HEK293T (cell line): ENCODE measurements around the gene NMUR1.

Experiments
- CTCF ChIA-PET: fragments of 350-600 bp; formaldehyde crosslinking; extraction: SDS; loops from one replicate; lab custom pipeline; 2021; ENCODE audit warnings: antibody characterized with exemption, inconsistent platforms; lab: Yijun Ruan, JAX
- POLR2A ChIA-PET: fragments of 350-600 bp; formaldehyde crosslinking; extraction: SDS; loops from one replicate; lab custom pipeline; 2020; ENCODE audit warnings: antibody characterized with exemption, inconsistent platforms; lab: Yijun Ruan, JAX
- DNase-seq: peaks from one replicate; pipeline ENCODE4 v3.0.0; 2012; ENCODE audit warnings: mixed read lengths; ENCODE audit errors: extremely low spot score
- ARNT ChIP-seq: fragments of 450-650 bp; IDR thresholded peaks from 2 replicates; pipeline ENCODE4 v1.6.1; 2017; ENCODE audit warnings: mild to moderate bottlenecking
- BHLHE40 ChIP-seq: fragments of 450-650 bp; IDR thresholded peaks from 2 replicates; pipeline ENCODE4 v1.6.1; 2016; ENCODE audit warnings: mild to moderate bottlenecking, moderate library complexity, borderline replicate concordance
- CTBP1 ChIP-seq: fragments of 450-650 bp; IDR thresholded peaks from 2 replicates; pipeline ENCODE4 v1.6.1; 2016; ENCODE audit warnings: borderline replicate concordance
- ELF4 ChIP-seq: fragments of 450-650 bp; IDR thresholded peaks from 2 replicates; pipeline ENCODE4 v1.6.1; 2017; ENCODE audit warnings: antibody characterized with exemption
- FOXA1 ChIP-seq: fragments of 450-650 bp; IDR thresholded peaks from 2 replicates; pipeline ENCODE4 v1.6.1; 2016; ENCODE audit warnings: mild to moderate bottlenecking
- FOXK2 ChIP-seq: fragments of 450-650 bp; IDR thresholded peaks from 2 replicates; pipeline ENCODE4 v1.6.1; 2016; ENCODE audit warnings: mild to moderate bottlenecking
- FOXM1 ChIP-seq: fragments of 450-650 bp; IDR thresholded peaks from 2 replicates; pipeline ENCODE4 v1.6.1; 2017; ENCODE audit warnings: mild to moderate bottlenecking, borderline replicate concordance
- HDGF ChIP-seq: fragments of 450-650 bp; IDR thresholded peaks from 2 replicates; pipeline ENCODE4 v1.6.1; 2017; ENCODE audit warnings: antibody characterized with exemption, borderline replicate concordance
- L3MBTL2 ChIP-seq: fragments of 450-650 bp; conservative IDR thresholded peaks from 2 replicates; pipeline ENCODE4 v1.6.1; 2016; ENCODE audit warnings: mild to moderate bottlenecking
- LEF1 ChIP-seq: fragments of 450-650 bp; IDR thresholded peaks from 2 replicates; pipeline ENCODE4 v1.6.1; 2017; ENCODE audit warnings: mild to moderate bottlenecking, borderline replicate concordance
- NFRKB ChIP-seq: fragments of 450-650 bp; IDR thresholded peaks from 2 replicates; pipeline ENCODE4 v1.6.1; 2016; ENCODE audit warnings: mild to moderate bottlenecking, moderate library complexity
- PKNOX1 ChIP-seq: fragments of 450-650 bp; IDR thresholded peaks from 2 replicates; pipeline ENCODE4 v1.6.1; 2016
- SP1 ChIP-seq: fragments of 450-650 bp; IDR thresholded peaks from 2 replicates; pipeline ENCODE4 v1.6.1; 2017
- SUZ12 ChIP-seq: fragments of 450-650 bp; IDR thresholded peaks from 2 replicates; pipeline ENCODE4 v1.6.1; 2016; ENCODE audit warnings: mild to moderate bottlenecking
- TARDBP ChIP-seq: fragments of 450-650 bp; IDR thresholded peaks from 2 replicates; pipeline ENCODE4 v1.6.1; 2016
- ZNF384 ChIP-seq: fragments of 450-650 bp; IDR thresholded peaks from 2 replicates; pipeline ENCODE4 v1.6.1; 2016

Gene NMUR1

DNA sequence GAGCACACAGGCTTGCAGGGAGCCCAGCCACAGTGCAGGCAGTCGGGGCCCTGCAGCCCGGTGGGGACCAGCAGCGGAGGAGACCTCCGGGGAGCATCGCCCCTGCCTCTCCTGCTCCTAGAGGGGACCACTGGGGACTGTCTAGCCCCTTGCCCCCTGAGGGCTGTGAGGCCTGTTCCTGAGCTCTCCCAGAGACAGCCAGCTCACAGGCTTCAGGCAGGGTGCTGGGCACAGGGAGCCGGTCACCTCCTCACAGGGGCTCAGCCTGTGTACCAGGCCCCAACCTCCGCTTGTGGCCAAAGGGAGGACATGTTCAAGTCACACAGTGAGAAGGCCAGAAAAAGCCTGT lies 3.5 kb upstream of the NMUR1 start:
- DNase-seq = no peak
- TF ChIP-seq LEF1 (no peak), ELF4 (no peak), ZNF384 (no peak), ARNT (no peak), FOXK2 (no peak), FOXA1 (no peak), SUZ12 (no peak)
- CTCF ChIA-PET = interaction anchor here (0.7 to 2.3 kb wide), 2 partner anchors 12 to 16 kb away, joined by 5 to 9 read pairs; no protein-coding TSS in a partner anchor
- POLR2A ChIA-PET = interaction anchor here (0.7 kb wide), 1 partner anchor 69 kb away, joined by 4 read pairs; the partner anchor contains the start of gene NCL

GRCh38 chr2:231533086-231533776 lies 3.0 kb upstream of the NMUR1 start:
- POLR2A ChIA-PET = interaction anchor here (0.7 to 1.4 kb wide), 3 partner anchors 19 to 69 kb away, joined by 4 to 7 read pairs (median 5); partner anchors contain the start of gene NCL
- DNase-seq = no peak
- no peak for TF ChIP-seq FOXK2
- TF ChIP-seq SUZ12 = no peak
- CTCF ChIA-PET = interaction anchor here (1.3 to 2.3 kb wide), 2 partner anchors 16 to 25 kb away, joined by 5 to 9 read pairs; no protein-coding TSS in a partner anchor

DNA sequence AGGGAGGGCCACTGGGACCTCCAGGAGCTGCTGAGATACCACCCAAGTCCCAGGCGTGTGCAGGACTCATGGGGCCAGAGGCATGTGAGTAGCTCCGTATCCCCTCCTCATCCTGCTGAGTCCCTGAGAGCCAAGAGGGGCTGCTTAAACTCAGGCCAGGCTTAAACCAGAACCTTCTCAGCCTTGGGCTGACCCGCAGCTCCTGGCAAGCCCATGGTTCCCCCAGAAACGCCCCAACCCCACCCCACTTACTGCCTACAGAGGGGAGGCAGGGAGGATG lies 2.5 kb upstream of the NMUR1 start:
- DNase-seq = no peak
- CTCF ChIA-PET = interaction anchor here (1.3 to 2.3 kb wide), 2 partner anchors 15 to 25 kb away, joined by 5 to 9 read pairs; no protein-coding TSS in a partner anchor
- TF ChIP-seq SP1 = no peak
- no peak for TF ChIP-seq LEF1
- no peak for TF ChIP-seq BHLHE40
- TF ChIP-seq ZNF384 = no peak
- no peak for TF ChIP-seq NFRKB
- no peak for TF ChIP-seq SUZ12
- no peak for TF ChIP-seq FOXM1
- no peak for TF ChIP-seq FOXK2
- no peak for TF ChIP-seq ELF4
- TF ChIP-seq HDGF = no peak
- no peak for TF ChIP-seq TARDBP
- TF ChIP-seq PKNOX1 = no peak
- no peak for TF ChIP-seq ARNT
- TF ChIP-seq CTBP1 = no peak
- no peak for TF ChIP-seq FOXA1
- no peak for TF ChIP-seq L3MBTL2
- POLR2A ChIA-PET = interaction anchor here (1.1 to 1.4 kb wide), 2 partner anchors 18 to 69 kb away, joined by 5 to 7 read pairs; partner anchors contain the start of gene NCL

- no peak for TF ChIP-seq TARDBP
- no peak for TF ChIP-seq SUZ12
- TF ChIP-seq ELF4 = no peak
- no peak for TF ChIP-seq ARNT
- no peak for TF ChIP-seq FOXK2
- POLR2A ChIA-PET = interaction anchor here (1.1 to 1.4 kb wide), 2 partner anchors 17 to 68 kb away, joined by 5 to 7 read pairs; partner anchors contain the start of gene NCL
- DNase-seq = no peak
- CTCF ChIA-PET = interaction anchor here (1.3 to 2.3 kb wide), 2 partner anchors 15 to 26 kb away, joined by 5 to 9 read pairs; no protein-coding TSS in a partner anchor
Measured at GRCh38 chr2:231531883-231532755, 1.9 kb upstream of the NMUR1 start.

GRCh38 chr2:231531466-231531865 lies 1.2 kb upstream of the NMUR1 start:
- TF ChIP-seq SUZ12 = no peak
- TF ChIP-seq PKNOX1 = no peak
- TF ChIP-seq ARNT = no peak
- no peak for TF ChIP-seq NFRKB
- no peak for TF ChIP-seq FOXA1
- POLR2A ChIA-PET = no interaction called here
- CTCF ChIA-PET = no interaction called here
- DNase-seq = no peak

DNA sequence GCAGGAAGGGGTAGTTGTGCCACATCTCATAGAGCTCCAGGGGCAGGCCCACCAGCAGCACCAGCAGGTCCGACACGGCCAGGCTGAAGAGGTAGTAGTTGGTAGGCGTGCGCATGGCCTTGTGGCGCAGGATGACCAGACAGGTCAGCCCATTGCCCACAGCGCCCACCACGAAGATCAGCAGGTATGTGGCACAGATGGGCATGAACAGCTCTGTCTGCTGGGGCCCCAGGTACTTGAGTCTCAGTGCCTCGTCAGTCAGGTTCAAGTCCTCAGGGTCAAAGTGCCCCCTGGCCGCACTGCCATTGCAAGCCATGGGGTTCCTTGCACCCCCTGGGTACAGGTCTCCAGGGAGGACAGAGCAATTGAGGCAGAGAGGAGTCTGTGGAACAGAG lies 1.6 kb downstream of the NMUR1 start:
- TF ChIP-seq SP1 (no peak), ZNF384 (no peak), CTBP1 (no peak), ARNT (no peak), L3MBTL2 (no peak), PKNOX1 (no peak), LEF1 (no peak), BHLHE40 (no peak), NFRKB (no peak), SUZ12 (no peak), HDGF (no peak), TARDBP (no peak), FOXA1 (no peak), FOXK2 (no peak), ELF4 (no peak), FOXM1 (no peak)
- no peak for DNase-seq
- CTCF ChIA-PET = interaction anchor here (1.3 kb wide), 1 partner anchor 35 kb away, joined by 3 read pairs; no protein-coding TSS in a partner anchor
- POLR2A ChIA-PET = no interaction called here
